Upper lobe of left lung (tissue), 4 donors: ENCODE measurements around the gene ATG10.

Experiments used
- CTCF ChIP-seq, 6 experiments: fragments of 450-650 bp in 4 of 6; fragments of 200-600 bp in 2 of 6; sonication (generic) in 2 of 6; IDR thresholded peaks; one replicate each; pipeline ENCODE4 v1.5.1; 2016 to 2019; ENCODE audit warnings: antibody characterized with exemption in 6 of 6
- EP300 ChIP-seq, 4 donors: sonication (generic); formaldehyde crosslinking; IDR thresholded peaks; one replicate each; pipeline ENCODE4 v1.5.1; 2017; ENCODE audit warnings: antibody characterized with exemption in 4 of 4, control low read depth in 2 of 4

GRCh38 chr5:82211855-82212572 lies 240.2 kb downstream of the ATG10 start:
- no peak for TF ChIP-seq CTCF (IDR thresholded peaks at IDR 0.05)
- TF ChIP-seq EP300 (IDR thresholded peaks at IDR 0.05): no peak
